ENCODE results near the gene ZBTB2.

DNA sequence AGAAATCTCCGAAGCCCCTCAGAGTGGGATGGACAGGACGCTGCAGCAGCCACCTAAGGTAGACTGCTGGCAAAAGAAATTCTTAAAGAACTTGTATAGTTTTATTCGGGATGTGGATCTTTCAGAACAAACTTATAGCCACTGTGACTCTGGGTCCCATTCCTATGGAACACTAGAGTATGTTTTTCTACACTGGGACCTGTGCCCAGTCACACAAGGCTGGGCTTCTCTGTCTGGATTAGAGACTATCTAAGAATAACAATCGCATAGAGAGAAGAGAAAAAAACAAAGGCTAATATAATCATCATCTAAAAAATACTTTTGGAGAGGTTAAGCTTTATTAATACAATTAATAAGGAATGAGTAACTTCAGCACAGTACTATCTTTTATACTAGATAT lies 31.6 kb upstream of the ZBTB2 start:
- TF ChIP-seq CTCF (IDR thresholded peaks at IDR 0.05; ENCODE audit: poor library complexity) = no peak
- no peak for TF ChIP-seq EZH2 (IDR thresholded peaks at IDR 0.05; ENCODE audit: borderline replicate concordance)
- no peak for TF ChIP-seq EZH2phosphoT487 (IDR thresholded peaks at IDR 0.05; ENCODE audit: low read depth, severe bottlenecking, unreplicated experiment)

Data from hepatocyte (in vitro differentiated cells).